ENCODE data around the gene PDZD7. TPM values are rescaled to one million over a fixed set of nuclear protein-coding genes. Genes with fewer than 3 reads are reported as not detected.

Gene PDZD7
- total and polyA plus RNA-seq, 4 donors, result 0.09 to 1.3 (median 0.55) TPM

DNA sequence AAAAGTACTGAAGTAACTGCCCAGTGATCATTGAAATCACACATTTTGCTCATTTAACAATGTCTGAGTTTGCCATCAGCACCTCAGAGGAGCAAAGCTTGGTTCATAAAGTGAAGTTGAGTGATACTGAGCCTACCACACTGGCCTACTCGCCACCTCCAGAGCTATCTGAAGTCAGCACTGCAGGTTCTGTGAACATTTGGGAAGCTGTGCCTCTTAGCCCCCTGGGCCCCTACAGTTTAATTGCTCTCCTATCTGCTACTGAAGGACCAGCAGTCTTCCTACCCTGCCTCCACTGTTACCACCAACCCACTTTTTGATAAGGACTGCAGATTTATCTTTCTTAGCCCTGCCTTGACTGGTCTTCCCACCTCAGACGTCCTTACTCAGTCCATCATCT, 63.6 kb downstream of the PDZD7 start:
- Histone ChIP-seq H3K4me3 (no peak overlapping the region), H3K27ac (ENCODE audit: low read depth in 1 of 2, low read length in 1 of 2) (no peak overlapping the region), H3K36me3 (ENCODE audit: control insufficient read depth in 4 of 4, insufficient read depth in 4 of 4, low read length in 4 of 4) (peaks cover 7 to 36% (median 16%) of the 10 kb centered on the region in 4 donors), H3K9ac (ENCODE audit: insufficient read depth in 1 of 2, low read length in 2 of 2) (no peak overlapping the region), H3K27me3 (ENCODE audit: control insufficient read depth in 3 of 3, insufficient read depth in 3 of 3, low read length in 2 of 3) (no peaks in the 10 kb centered on the region), H3K4me1 (ENCODE audit: control insufficient read depth in 5 of 5, insufficient read depth in 5 of 5, low read length in 5 of 5) (peaks cover 0 to 20% (median 7%) of the 10 kb centered on the region in 5 donors), H3K9me3 (ENCODE audit: control insufficient read depth in 4 of 4, insufficient read depth in 3 of 4, low read length in 3 of 4) (no peaks in the 10 kb centered on the region)
- DNase-seq (no peak), ATAC-seq (ENCODE audit: insufficient read depth, low FRiP score) (no peak)
- WGBS, 2 donors, result 84 to 91% methylated on average over 2 of the region's 2 CpGs
- TF ChIP-seq, protein P1, sequence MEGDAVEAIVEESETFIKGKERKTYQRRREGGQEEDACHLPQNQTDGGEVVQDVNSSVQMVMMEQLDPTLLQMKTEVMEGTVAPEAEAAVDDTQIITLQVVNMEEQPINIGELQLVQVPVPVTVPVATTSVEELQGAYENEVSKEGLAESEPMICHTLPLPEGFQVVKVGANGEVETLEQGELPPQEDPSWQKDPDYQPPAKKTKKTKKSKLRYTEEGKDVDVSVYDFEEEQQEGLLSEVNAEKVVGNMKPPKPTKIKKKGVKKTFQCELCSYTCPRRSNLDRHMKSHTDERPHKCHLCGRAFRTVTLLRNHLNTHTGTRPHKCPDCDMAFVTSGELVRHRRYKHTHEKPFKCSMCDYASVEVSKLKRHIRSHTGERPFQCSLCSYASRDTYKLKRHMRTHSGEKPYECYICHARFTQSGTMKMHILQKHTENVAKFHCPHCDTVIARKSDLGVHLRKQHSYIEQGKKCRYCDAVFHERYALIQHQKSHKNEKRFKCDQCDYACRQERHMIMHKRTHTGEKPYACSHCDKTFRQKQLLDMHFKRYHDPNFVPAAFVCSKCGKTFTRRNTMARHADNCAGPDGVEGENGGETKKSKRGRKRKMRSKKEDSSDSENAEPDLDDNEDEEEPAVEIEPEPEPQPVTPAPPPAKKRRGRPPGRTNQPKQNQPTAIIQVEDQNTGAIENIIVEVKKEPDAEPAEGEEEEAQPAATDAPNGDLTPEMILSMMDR (IDR thresholded peaks at IDR 0.05; ENCODE audit: control extremely low read depth, extremely low read depth), result no peak

DNA sequence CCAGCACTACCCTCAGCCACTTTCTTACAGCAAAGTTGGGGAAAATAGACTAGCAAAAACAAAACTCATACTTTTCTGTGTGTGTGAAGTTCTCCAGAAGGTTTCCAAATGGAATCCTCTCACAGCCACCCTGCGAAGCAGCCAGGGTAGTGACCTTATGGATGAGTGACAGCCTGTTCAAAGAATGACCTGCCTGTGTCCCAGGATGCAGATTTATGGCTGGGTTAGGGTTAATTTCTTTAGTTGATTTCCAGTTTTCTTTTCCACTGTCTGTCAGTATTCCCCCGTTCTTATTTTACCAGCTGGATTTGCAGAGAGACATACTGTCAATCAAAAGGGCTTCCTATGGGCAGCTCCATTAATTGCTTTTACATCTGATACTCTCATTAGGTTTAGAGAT, 64.0 kb downstream of the PDZD7 start:
- ATAC-seq (ENCODE audit: insufficient read depth, low FRiP score) (no peak), DNase-seq (no peak)
- Histone ChIP-seq H3K4me1 (ENCODE audit: control insufficient read depth in 5 of 5, insufficient read depth in 5 of 5, low read length in 5 of 5) (peaks cover 0 to 21% (median 7%) of the 10 kb centered on the region in 5 donors), H3K27me3 (ENCODE audit: control insufficient read depth in 3 of 3, insufficient read depth in 3 of 3, low read length in 2 of 3) (no peaks in the 10 kb centered on the region), H3K9me3 (ENCODE audit: control insufficient read depth in 4 of 4, insufficient read depth in 3 of 4, low read length in 3 of 4) (no peaks in the 10 kb centered on the region), H3K36me3 (ENCODE audit: control insufficient read depth in 4 of 4, insufficient read depth in 4 of 4, low read length in 4 of 4) (peaks cover 7 to 39% (median 19%) of the 10 kb centered on the region in 4 donors), H3K4me3 (no peak overlapping the region), H3K27ac (ENCODE audit: low read depth in 1 of 2, low read length in 1 of 2) (no peak overlapping the region), H3K9ac (ENCODE audit: insufficient read depth in 1 of 2, low read length in 2 of 2) (no peak overlapping the region)
- 82 to 94% methylated on average over 2 of the region's 2 CpGs for WGBS, 2 donors
- TF ChIP-seq, protein P1 (IDR thresholded peaks at IDR 0.05; ENCODE audit: control extremely low read depth, extremely low read depth), result no peak

- no peak overlapping the region for H3K9ac ChIP-seq (ENCODE audit: insufficient read depth in 1 of 2, low read length in 2 of 2)
- ATAC-seq (ENCODE audit: insufficient read depth, low FRiP score) (no peak), DNase-seq (no peak)
- H3K27ac ChIP-seq (ENCODE audit: low read depth in 1 of 2, low read length in 1 of 2), result no peak overlapping the region
- peaks cover 0 to 17% (median 7%) of the 10 kb centered on the region in 5 donors for H3K4me1 ChIP-seq (ENCODE audit: control insufficient read depth in 5 of 5, insufficient read depth in 5 of 5, low read length in 5 of 5)
- WGBS, 2 donors, result 76 to 77% methylated on average over 5 of the region's 5 CpGs
- no peaks in the 10 kb centered on the region for H3K9me3 ChIP-seq (ENCODE audit: control insufficient read depth in 4 of 4, insufficient read depth in 3 of 4, low read length in 3 of 4)
- H3K36me3 ChIP-seq (ENCODE audit: control insufficient read depth in 4 of 4, insufficient read depth in 4 of 4, low read length in 4 of 4), result peaks cover 7 to 44% (median 22%) of the 10 kb centered on the region in 4 donors
- TF ChIP-seq, protein P1 (IDR thresholded peaks at IDR 0.05; ENCODE audit: control extremely low read depth, extremely low read depth), result no peak
- no peaks in the 10 kb centered on the region for H3K27me3 ChIP-seq (ENCODE audit: control insufficient read depth in 3 of 3, insufficient read depth in 3 of 3, low read length in 2 of 3)
- no peak overlapping the region for H3K4me3 ChIP-seq
Measured at GRCh38 chr10:100965820-100966219, 65.1 kb downstream of the PDZD7 start.

DNA sequence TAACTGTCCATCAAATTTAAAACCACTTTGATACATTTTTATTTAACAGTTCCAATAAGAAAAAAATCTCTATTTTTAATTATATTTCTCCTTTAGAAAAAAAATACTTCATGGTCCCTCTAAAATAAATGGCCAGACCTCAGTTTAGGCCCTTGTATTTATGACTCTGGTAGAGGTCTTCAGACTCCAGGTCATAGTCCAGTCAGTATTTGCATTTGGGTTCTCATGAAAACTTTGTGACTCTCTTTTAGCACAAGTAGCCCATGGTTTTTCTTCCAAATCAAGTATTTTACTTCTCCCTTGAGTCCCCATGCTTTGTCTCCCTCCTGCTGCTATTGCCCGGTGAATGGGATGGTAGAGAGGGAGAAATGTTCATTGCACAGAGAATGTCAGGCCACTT, 67.1 kb downstream of the PDZD7 start:
- ATAC-seq (ENCODE audit: insufficient read depth, low FRiP score), result no peak
- TF ChIP-seq, protein P1 (IDR thresholded peaks at IDR 0.05; ENCODE audit: control extremely low read depth, extremely low read depth), result no peak
- 95 to 100% methylated on average over 1 of the region's 1 CpG for WGBS, 2 donors

More for the DNA sequence above, 67.1 kb downstream of the PDZD7 start:
- Histone ChIP-seq H3K9me3 (ENCODE audit: control insufficient read depth in 4 of 4, insufficient read depth in 3 of 4, low read length in 3 of 4) (no peaks in the 10 kb centered on the region), H3K36me3 (ENCODE audit: control insufficient read depth in 4 of 4, insufficient read depth in 4 of 4, low read length in 4 of 4) (peaks cover 7 to 56% (median 29%) of the 10 kb centered on the region in 4 donors), H3K27me3 (ENCODE audit: control insufficient read depth in 3 of 3, insufficient read depth in 3 of 3, low read length in 2 of 3) (no peaks in the 10 kb centered on the region), H3K27ac (ENCODE audit: low read depth in 1 of 2, low read length in 1 of 2) (no peak overlapping the region), H3K4me3 (no peak overlapping the region), H3K4me1 (ENCODE audit: control insufficient read depth in 5 of 5, insufficient read depth in 5 of 5, low read length in 5 of 5) (peaks cover 0 to 7% (median under 1%) of the 10 kb centered on the region in 5 donors), H3K9ac (ENCODE audit: insufficient read depth in 1 of 2, low read length in 2 of 2) (no peak overlapping the region)
- DNase-seq, result no peak

All from lung (tissue), 12 donors.